Left lung (tissue), 10 donors: ENCODE measurements around the gene TRIP10. TPM values are rescaled to one million over a fixed set of nuclear protein-coding genes. Genes with fewer than 3 reads are reported as not detected.

ENCODE experiments used
- ATAC-seq: fragments of 200-7000 bp; cut with Tn5 transposase; one replicate; pipeline ENCODE4 v1.9.1; 2020; ENCODE audit warnings: moderate library complexity
- DNase-seq, 4 donors: peaks; one replicate each; pipeline ENCODE4 v3.0.0-alpha.2; 2013 to 2020
- H3K27ac ChIP-seq, 2 donors: fragments of 200-600 bp; sonication (generic) in 1 of 2; one replicate each; pipeline versions ENCODE4 v1.5.0 to v1.8.0; 2020 to 2021
- H3K27me3 ChIP-seq, 2 donors: fragments of 200-600 bp; sonication (generic) in 1 of 2; one replicate each; pipeline versions ENCODE4 v1.5.0 to v1.8.0; 2020 to 2021
- H3K36me3 ChIP-seq, 2 donors: fragments of 200-600 bp; sonication (generic) in 1 of 2; one replicate each; pipeline versions ENCODE4 v1.5.0 to v1.8.0; 2020 to 2021
- H3K4me1 ChIP-seq, 2 donors: fragments of 200-600 bp; one replicate each; pipeline ENCODE4 v1.8.0; 2021
- H3K4me3 ChIP-seq, 2 donors: fragments of 200-600 bp; sonication (generic) in 1 of 2; one replicate each; pipeline versions ENCODE4 v1.5.0 to v1.8.0; 2020 to 2021; ENCODE audit warnings: mild to moderate bottlenecking in 1 of 2
- H3K9me3 ChIP-seq, 2 donors: fragments of 200-600 bp; sonication (generic) in 1 of 2; one replicate each; pipeline versions ENCODE4 v1.5.0 to v1.8.0; 2020 to 2021
- intact Hi-C, 2 donors: fragments of 100-400 bp; cut with DNase I; formaldehyde crosslinking; loops; one replicate each; pipeline versions ENCODE4 v1.11.2 to v1.14.2; 2022
- polyA plus RNA-seq, 6 donors: library from polyadenylated mRNA; unstranded; fragments of 120-200 nt; gene quantifications; one replicate each; pipeline ENCODE4 v1.2.1, GENCODE V29; 2013; ENCODE audit not compliant: insufficient read length in 6 of 6
- total RNA-seq, 2 donors: library from RNA; stranded (reverse); fragmentation: NEBNext Ultra II Directional; extraction: Animal tissue kit (Norgen Biotek cat#: 25700); gene quantifications; one replicate each; pipeline ENCODE4 v1.2.1, GENCODE V29; 2021
- TF ChIP-seq, protein P1 (sequence below), 2 donors: fragments of 200-600 bp; sonication (generic) in 1 of 2; IDR thresholded peaks; one replicate each; pipeline versions ENCODE4 v1.5.0 to v1.8.0; 2021; ENCODE audit warnings: antibody characterized with exemption in 2 of 2
- donor health status: DM: no; HTN: yes; CAD: no.
- donor health status: DM: no; HTN: no; CAD: no.

Gene TRIP10
- total and polyA plus RNA-seq, 8 donors = 62.3 to 120 (median 92.8) TPM

- ATAC-seq (no peak), DNase-seq (peak in 1 of 4 donors; percentile 68)
- TF ChIP-seq, protein P1, sequence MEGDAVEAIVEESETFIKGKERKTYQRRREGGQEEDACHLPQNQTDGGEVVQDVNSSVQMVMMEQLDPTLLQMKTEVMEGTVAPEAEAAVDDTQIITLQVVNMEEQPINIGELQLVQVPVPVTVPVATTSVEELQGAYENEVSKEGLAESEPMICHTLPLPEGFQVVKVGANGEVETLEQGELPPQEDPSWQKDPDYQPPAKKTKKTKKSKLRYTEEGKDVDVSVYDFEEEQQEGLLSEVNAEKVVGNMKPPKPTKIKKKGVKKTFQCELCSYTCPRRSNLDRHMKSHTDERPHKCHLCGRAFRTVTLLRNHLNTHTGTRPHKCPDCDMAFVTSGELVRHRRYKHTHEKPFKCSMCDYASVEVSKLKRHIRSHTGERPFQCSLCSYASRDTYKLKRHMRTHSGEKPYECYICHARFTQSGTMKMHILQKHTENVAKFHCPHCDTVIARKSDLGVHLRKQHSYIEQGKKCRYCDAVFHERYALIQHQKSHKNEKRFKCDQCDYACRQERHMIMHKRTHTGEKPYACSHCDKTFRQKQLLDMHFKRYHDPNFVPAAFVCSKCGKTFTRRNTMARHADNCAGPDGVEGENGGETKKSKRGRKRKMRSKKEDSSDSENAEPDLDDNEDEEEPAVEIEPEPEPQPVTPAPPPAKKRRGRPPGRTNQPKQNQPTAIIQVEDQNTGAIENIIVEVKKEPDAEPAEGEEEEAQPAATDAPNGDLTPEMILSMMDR (IDR thresholded peaks at IDR 0.05) = no peak
- Histone ChIP-seq H3K27me3 (no peaks in the 10 kb centered on the region), H3K4me1 (peaks cover 3 to 14% of the 10 kb centered on the region in 2 donors), H3K36me3 (peaks cover 0 to 74% of the 10 kb centered on the region in 2 donors), H3K9me3 (no peaks in the 10 kb centered on the region), H3K4me3 (peak overlapping the region in 1 of 2 donors; percentile 39), H3K27ac (peak overlapping the region in 1 of 2 donors; percentile 72)
- intact Hi-C loops = no loop called here
Observed at GRCh38 chr19:6752256-6753177, 13.0 kb downstream of the TRIP10 start.

DNA sequence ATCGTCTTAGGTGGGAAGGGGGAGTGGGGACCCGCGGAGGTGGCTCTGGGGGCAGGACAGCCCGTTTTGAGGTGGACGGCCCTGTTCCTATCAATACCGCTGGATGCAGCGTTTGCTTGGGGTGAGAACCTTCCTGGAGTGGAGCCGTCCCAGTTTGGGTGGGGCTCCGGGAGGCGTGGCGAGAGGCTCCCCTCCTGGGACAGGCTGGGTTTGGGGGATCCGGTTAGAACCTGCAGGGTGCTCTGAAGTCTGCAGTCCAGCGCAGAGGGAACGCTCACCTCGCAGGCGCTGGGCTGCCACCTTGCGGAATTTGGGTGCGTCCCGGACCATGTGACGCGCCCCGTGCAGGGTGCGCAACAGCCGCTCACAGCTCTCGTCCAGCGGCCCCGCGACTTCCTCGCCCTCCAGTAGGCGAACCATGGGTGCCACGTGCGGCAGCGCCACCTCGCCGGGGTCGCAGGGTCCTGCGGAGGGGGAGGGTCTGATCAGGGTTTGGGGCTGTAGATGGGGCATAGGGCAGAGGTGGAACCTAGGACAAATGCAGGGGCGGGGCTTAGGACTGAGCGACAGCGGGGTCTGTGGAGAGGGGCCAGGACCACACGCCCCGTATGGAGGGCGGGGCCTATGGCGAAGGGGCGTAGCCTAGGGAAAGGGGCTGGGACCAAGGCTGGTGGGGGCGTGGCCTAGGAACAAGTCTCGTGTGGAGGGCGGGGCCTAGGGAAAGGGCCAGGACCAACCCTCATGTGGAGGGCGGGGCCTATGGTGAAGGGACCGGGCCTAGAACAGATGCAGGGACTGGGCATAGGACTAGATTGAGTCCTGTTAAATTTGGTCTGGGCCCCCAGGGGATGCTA lies 13.9 kb downstream of the TRIP10 start:
- H3K27me3 ChIP-seq = no peaks in the 10 kb centered on the region
- intact Hi-C loops = no loop called here
- peak; percentile 92 for ATAC-seq
- peak overlapping the region; percentile 21 to 39 for H3K4me3 ChIP-seq
- H3K9me3 ChIP-seq = no peaks in the 10 kb centered on the region
- H3K27ac ChIP-seq = peak overlapping the region in 1 of 2 donors; percentile 72
- DNase-seq = peak in 3 of 4 donors; percentile 69 to 94 (median 85)
- peaks cover 0 to 14% of the 10 kb centered on the region in 2 donors for H3K4me1 ChIP-seq
- TF ChIP-seq, protein P1 (IDR thresholded peaks at IDR 0.05) = peak in 1 of 2 donors; percentile 45
- H3K36me3 ChIP-seq = peaks cover 0 to 69% of the 10 kb centered on the region in 2 donors

- H3K4me3 ChIP-seq = no peak overlapping the region
- intact Hi-C loops = no loop called here
- H3K27me3 ChIP-seq = no peaks in the 10 kb centered on the region
- H3K4me1 ChIP-seq = peaks cover 0 to 14% of the 10 kb centered on the region in 2 donors
- no peak overlapping the region for H3K27ac ChIP-seq
- H3K36me3 ChIP-seq = peaks cover 0 to 68% of the 10 kb centered on the region in 2 donors
- no peaks in the 10 kb centered on the region for H3K9me3 ChIP-seq
- ATAC-seq (no peak), DNase-seq (peak in 1 of 4 donors; percentile 82)
- TF ChIP-seq, protein P1 (IDR thresholded peaks at IDR 0.05) = no peak
Observed at GRCh38 chr19:6754136-6754535, 14.7 kb downstream of the TRIP10 start.

- peak in 1 of 4 donors; percentile 63 for DNase-seq
- no peaks in the 10 kb centered on the region for H3K27me3 ChIP-seq
- H3K27ac ChIP-seq = no peak overlapping the region
- TF ChIP-seq, protein P1 (IDR thresholded peaks at IDR 0.05) = no peak
- intact Hi-C loops = no loop called here
- no peak overlapping the region for H3K4me3 ChIP-seq
- H3K9me3 ChIP-seq = no peaks in the 10 kb centered on the region
- peaks cover 0 to 14% of the 10 kb centered on the region in 2 donors for H3K4me1 ChIP-seq
- H3K36me3 ChIP-seq = peaks cover 0 to 65% of the 10 kb centered on the region in 2 donors
- ATAC-seq = no peak
Observed at GRCh38 chr19:6754653-6755463, 15.4 kb downstream of the TRIP10 start.
